Measurements from ENCODE around the gene PCNA.

PCNA gene

DNA sequence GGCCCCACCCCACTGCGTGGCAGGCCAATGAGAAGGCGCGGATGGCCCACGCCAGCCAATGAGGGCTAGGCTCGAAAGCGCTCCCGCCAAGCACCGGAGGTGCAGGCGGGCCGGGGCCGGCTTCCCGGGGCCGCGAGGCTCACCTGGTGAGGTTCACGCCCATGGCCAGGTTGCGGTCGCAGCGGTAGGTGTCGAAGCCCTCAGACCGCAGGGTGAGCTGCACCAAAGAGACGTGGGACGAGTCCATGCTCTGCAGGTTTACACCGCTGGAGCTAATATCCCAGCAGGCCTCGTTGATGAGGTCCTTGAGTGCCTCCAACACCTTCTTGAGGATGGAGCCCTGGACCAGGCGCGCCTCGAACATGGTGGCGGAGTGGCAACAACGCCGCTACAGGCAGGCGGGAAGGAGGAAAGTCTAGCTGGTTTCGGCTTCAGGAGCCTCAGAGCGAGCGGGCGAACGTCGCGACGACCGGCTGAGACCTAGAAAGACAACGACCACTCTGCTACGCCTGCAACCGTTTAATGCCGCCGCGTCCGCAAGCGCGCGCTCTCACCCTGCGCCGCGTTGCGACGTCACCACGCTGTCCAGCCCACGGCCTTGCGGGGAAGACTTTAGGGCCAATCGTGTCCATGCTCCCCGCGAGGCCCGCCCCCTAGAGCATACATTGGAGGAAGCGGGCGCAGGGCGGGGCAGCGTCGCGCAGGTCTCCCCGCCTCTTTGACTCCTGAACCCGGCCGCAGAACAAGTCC is at the start of gene PCNA:
PCNA (minus strand) TSS at position 524 of the 750 bp plus-strand sequence; CDS start at position 364, 160 bp downstream.
- DNase-seq = peak; percentile 99

GRCh38 chr20:5168651-5169396 is 49.1 kb upstream of the PCNA start:
- peak; percentile 85 for DNase-seq

DNA sequence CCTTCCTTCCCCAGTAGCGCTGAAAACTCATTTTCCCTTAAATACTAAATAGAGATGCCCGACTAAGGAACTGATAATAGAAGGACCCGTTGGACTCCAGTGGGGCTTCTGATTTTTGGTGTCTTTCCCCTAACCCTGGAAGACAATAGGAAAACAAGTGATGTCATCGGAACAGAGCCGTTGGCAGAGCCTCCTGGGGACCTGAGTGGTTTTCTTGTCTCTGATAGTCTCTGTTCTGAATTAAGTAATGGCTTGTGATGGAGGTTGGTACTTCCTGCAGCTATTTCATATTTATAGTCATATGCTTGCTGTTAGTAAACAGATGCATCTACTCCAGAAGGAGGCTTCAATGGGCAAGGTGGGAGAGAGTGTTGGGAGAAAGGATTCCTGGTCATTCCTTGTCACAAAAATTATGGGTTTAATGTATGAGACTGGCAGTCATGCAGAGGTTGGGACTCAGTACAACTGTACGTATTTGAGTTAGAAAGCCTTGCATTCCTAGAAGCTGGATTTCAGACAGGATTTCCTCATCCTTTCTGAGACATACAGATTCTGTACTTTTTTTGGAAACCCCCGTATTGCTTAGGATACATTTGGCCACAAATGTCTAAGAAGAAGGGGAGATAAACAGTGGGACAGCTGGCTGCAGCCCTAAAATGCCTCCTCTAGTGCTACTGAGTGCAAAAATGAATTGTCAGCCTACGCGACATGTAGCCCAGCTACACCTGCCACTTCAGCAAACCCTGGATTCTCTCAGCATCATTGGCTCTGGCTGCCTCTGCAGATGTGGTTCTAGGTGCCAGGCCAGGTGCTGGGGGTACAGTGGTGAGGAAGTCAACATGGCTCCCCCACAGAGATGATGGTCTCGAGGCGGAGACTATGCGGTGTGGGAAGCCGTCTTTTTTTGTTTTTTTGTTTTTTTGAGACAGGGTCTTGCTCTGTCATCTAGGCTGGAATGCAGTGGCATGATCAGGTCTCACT is 45.2 kb upstream of the PCNA start:
- no peak for DNase-seq

DNA sequence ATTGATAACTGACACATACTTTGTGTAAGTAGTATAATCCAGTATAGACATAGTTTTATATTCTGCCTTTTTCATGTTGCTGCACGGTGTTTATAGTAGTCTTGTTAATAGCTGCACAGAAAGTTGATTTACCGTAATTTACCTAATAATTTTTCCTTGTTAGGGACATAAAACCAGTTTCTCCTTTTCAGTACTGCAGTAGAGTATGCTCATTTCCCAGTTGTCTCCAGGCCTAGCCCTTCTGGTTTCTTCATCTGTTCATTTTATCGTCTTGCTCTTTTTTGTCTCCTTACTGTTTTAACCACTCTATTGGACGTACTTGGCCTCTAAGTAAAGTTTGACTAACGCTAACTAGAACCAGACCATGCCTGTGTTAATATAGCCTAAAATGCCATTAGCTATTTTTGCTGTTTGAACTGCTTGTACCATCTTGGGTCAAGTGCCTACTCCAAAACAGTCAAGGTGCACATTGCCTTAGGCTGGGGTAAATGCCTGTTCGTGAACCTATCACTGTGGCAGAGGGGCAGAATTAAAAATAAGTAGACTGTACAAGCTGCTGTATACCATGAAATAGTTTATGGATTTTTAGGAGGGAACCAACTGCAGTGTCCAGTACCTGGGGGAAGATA is 41.9 kb upstream of the PCNA start:
- no peak for DNase-seq

DNA sequence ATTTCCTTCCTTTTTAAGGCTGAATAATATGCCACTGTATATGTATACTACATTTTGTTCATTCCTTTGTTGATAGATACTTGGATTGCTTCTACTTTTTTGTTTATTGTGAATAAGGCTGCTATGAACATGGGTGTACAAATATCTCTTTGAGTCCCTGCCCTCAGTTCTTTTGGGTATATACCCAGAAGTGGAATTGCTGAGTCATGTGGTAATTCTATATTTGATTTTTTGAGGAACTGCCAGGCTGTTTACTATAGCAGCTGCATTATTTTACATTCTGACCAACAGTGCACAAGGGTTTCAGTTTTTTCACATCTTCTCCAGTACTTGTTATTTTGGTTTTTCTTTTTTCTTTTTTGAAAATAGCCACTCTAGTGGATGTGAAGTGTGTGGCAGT is 41.1 kb upstream of the PCNA start:
- no peak for DNase-seq

DNA sequence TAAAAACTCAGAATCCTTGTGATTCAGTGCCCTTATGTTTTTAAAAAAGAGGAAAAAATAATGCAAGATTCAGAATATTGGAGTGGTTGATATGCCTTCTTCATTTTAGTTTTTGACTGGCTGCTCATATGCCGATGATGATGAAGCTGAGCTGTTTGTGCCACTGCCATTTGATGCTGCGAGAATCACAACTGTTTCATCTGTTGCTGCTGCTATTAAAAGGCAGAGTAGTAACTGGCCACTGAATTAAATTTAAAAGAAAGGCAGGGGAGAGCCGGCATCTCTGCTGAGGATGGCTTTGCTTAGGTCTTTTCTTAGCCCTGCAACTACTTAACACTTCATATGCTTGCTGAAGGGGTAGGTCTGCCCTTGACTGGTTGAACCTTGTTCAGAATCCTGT is 40.2 kb upstream of the PCNA start:
- no peak for DNase-seq

- DNase-seq = peak; percentile 66
These were observed 37.1 kb upstream of the PCNA start for GRCh38 chr20:5156675-5157448.

GRCh38 chr20:5155404-5155803 is 35.6 kb upstream of the PCNA start:
- DNase-seq = no peak

DNA sequence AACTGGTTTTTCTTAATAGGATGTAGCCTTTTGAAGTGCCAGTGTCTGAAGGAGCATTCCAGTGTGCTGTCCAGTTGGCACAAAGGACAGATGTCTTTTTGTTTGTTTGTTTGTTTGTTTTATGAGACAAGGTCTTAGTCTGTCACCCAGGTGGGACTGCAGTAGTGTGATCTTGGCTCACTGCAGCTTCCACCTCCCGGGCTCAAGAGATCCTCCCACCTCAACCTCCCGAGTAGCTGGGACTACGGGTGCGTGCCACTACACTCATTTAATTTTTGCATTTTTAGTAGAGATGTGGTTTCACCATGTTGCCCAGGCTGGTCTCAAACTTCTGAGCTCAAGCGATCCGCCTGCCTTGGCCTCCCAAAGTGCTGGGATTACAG is 34.8 kb upstream of the PCNA start:
- DNase-seq = peak; percentile 16

DNA sequence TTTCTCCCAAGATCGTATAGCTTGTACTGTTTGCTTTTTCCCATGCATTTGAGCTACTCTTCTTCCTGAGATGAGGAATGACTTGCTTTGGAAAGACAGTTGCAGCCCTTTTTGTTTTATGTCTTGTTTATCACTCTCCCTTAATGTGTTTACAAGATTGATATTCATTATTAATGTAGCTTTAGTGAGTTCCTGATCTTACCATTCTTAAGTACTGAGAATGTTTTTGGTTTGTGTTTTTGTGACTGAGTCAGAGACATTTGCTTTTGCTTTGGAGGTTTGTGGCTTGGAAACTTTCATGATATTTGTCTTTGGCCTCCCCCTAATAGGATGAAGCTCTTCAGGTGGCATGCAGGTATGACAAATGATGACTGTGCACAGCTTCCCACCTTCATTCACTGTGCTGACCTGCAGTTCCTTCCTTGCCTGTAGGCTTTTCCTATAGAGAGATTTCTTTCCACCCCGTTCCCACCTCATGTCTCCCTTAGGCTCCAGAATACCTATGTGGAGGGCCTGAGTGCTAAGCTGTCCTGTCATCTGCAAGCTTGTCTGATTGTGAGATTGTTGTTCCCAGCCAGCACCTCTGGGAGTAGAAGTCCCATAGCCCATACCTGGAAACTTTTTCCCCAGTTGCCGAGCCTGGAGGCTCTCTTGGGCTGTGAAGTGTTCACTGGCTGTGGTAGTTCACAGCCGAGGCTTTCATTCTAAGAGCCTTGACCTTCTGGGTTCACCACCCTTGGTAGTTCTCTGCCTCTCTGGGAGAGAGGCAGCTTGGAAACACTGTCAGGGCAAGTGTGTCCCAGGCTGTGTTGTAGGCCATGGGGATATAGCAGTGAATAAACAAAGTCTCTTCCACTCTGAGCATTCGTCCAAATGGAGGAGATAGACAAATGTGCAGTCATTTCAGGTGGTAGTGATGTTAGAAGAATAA is 34.1 kb upstream of the PCNA start:
- DNase-seq = peak; percentile 55

DNA sequence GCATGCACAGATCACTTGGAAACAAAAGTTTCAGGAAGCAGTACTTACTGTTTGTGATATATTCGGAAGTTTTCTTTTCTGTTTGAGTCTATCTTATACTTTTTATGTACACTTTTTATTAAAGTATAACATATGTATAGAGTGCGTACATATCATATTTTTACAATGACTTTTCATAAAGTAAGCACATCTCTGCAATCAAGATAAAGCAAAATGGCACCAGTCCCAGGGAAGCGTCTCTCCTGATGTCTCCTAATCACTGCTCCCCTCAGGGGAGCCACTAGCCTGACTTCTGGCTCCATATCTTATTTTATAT is 33.4 kb upstream of the PCNA start:
- DNase-seq = peak; percentile 7

DNA sequence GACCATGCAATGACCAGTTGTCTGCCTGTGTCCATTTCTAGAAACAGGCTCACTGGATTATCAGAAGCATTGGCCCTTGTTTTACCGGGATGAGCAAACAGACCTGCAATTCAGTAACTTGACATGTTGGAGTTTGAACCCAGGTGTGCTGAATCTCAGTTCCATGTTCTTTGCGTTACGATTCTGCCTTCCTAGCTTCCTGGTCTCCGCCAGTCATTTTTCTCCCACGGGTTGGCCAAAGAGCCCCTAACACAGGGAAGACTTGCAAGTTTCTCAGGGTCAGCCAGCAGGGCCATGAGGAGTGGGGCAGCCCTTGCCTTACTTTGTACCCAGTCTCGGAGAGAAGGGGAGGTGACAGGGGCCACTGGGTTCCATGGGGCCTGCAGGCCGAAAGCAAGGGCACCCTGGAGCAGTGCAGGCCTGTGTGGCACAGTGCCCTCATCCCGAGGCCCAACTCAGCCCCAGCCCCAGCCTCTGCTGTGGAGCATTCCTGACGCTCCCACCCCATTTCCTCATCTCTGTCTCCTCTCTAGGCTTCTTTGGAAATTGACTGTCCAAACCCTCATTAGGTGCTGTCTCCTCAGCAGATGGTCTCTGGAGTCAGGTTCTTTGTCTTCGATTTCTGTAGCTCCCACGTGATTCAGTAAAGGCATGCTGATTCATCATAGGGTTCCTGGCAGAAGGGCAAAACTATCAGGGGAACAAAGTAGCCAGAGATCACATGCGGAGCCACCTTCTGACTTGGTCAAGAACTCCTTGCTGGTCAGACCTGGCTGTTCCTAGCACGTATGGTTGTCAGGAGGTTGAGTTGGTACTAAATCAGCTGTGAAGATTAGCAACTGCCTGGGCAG is 30.7 kb upstream of the PCNA start:
- peak; percentile 36 for DNase-seq

DNA sequence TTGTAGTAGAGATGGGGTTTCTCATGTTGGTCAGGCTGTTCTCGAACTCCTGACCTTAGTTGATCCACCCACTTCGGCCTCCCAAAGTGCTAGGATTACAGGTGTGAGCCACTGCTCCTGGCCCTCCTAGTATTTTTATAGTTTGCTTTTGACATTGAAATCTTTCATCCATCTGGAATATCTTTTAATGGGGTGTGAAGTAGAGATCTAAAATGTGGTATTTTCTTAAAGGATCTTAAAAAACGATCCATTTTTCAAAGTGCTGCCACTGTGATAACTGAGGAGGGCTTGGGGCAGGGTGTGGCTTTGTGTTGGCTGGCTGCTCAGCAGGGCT is 30.1 kb upstream of the PCNA start:
- no peak for DNase-seq

GRCh38 chr20:5148581-5148980 is 28.8 kb upstream of the PCNA start:
- no peak for DNase-seq

GRCh38 chr20:5146871-5147592 is 27.3 kb upstream of the PCNA start:
- DNase-seq = no peak

DNA sequence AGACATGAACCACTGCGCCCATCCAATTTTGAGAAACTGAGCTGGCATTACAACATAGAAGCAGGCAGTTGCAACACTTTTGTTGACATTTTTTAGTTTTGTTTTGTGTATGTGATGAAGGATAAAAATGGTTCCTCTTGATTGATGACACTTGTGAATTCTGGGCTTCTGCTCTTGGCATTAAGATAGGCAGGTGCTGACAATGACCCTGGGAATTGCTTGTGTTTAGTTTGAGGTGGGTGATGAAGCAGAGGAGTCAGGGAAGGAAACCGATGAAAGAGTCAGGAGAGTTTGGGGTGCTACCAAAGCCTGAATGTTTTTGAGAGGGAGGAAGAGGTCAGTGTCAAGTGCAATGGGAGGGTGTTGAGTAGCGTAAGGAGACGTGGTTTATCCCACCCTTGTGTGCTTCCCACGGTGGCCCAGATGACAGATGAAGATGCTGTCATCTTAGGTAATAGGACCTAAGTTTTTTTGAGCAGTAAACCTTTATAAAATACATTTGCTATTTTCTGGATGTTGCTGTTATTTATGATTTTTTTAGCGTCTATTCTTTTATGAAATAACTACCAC is 26.4 kb upstream of the PCNA start:
- DNase-seq = no peak

DNA sequence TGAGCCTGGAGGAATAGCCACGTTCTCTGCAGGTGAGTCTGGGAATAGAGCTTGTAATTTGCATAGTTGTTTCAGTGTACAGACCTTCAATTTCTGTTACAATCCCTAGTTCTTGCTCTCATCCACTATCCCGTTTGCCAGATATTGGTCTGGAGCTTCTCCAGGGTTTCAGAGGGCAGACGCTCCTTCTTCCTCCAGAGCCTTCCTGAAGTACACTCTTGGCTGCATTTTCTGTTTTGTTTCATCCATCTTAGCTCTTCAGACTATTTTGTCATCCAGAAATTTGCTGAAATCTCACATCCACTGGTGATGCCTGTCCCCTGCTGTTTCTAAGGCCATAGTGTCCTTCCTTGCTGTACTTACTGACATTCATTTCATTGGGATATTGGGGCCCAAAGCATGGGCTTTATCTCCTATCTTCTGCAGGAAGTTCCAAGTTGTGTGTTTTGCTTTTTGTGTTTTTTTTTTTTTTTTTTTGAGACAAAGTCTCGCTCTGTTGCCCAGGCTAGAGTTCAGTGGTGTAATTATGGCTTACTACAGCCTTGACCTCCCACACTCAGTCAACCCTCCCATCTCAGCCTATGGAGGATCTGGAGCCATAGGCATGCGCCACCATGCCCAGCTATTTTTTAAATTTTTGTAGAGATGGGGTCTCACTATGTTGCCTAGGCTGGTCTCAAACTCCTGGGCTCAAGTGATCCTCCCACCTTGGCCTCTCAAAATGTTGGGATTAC is 25.8 kb upstream of the PCNA start:
- no peak for DNase-seq

GRCh38 chr20:5143851-5144250 is 24.1 kb upstream of the PCNA start:
- DNase-seq = no peak

All from islet precursor cell (in vitro differentiated cells).